HCT116 (cell line): ENCODE data around the gene ARHGAP31. TPM values are rescaled to one million over a fixed set of nuclear protein-coding genes. Genes with fewer than 3 reads are reported as not detected.
"Not testable (repeated sequence)": the region's sequence is repeated elsewhere in the genome, so short reads cannot be mapped to it uniquely, and the experiment has no call there.

Source experiments
- ATAC-seq: fragments of 200-7000 bp; cut with Tn5 transposase; 2 replicates; pipeline ENCODE4 v1.9.1; 2020; ENCODE audit warnings: mild to moderate bottlenecking, moderate library complexity
- BruUV-seq: library from RNA; stranded (reverse); fragments of 400-500 nt; replicated peaks from 2 replicates; lab custom pipeline; 2021; lab: Mats Ljungman, UMichigan
- CTCF ChIA-PET: fragments of 300-600 bp; sonication (Branson Sonifier 250); formaldehyde crosslinking; loops from one replicate; lab custom pipeline; 2021; ENCODE audit warnings: antibody characterized with exemption; lab: Charles Lee
- POLR2A ChIA-PET: fragments of 300-600, 350-600 bp; sonication (Branson Sonifier 250); formaldehyde crosslinking; loops from one replicate; lab custom pipeline; 2021; ENCODE audit warnings: antibody characterized with exemption; lab: Charles Lee
- RAD21 ChIA-PET, 2 experiments: fragments of 300-600 bp; sonication (Branson Sonifier 250); formaldehyde crosslinking; loops; one replicate each; lab custom pipeline; 2023; ENCODE audit warnings: low total read pairs in 2 of 2; ENCODE audit not compliant: uncharacterized antibody in 2 of 2, unreplicated experiment in 2 of 2, low non-redundant PET in 1 of 2; lab: Charles Lee
- DNase-seq: peaks from one replicate; pipeline ENCODE4 v3.0.0-alpha.2; 2010; ENCODE audit warnings: low read depth, low spot score
- H2AFZ ChIP-seq: fragments of 200-600 bp; shearing (Covaris generic), sonication (generic); 2 replicates; pipeline ENCODE4 v1.6.1; 2017; ENCODE audit warnings: low read depth, mixed run types, mixed read lengths, antibody characterized with exemption, low read length; ENCODE audit not compliant: poor library complexity, severe bottlenecking
- H3K27ac ChIP-seq: 2 replicates; pipeline ENCODE4 v1.5.1; 2012; ENCODE audit warnings: low read depth, low read length
- H3K27me3 ChIP-seq: fragments of 200-600 bp; sonication (generic); 2 replicates; pipeline ENCODE4 v1.6.1; 2016; ENCODE audit warnings: mixed run types, low read length, mixed read lengths; ENCODE audit not compliant: insufficient read depth
- H3K36me3 ChIP-seq, 2 experiments: fragments of 200-500 bp in 1 of 2; fragments of 200-600 bp in 1 of 2; sonication (Bioruptor generic) in 1 of 2; sonication (generic) in 1 of 2; 2 replicates each; pipeline versions ENCODE4 v1.5.1 to v1.6.1; 2014 to 2016; ENCODE audit warnings: low read length in 2 of 2, inconsistent platforms in 1 of 2, mixed read lengths in 1 of 2, mixed run types in 1 of 2; ENCODE audit not compliant: insufficient read depth in 2 of 2, control insufficient read depth in 1 of 2
- H3K4me1 ChIP-seq, 2 experiments: fragments of 200-600 bp in 1 of 2; sonication (generic) in 1 of 2; 2 replicates each; pipeline versions ENCODE4 v1.5.1 to v1.6.1; 2012 to 2017; ENCODE audit warnings: low read length in 2 of 2, inconsistent platforms in 1 of 2, mild to moderate bottlenecking in 1 of 2, mixed read lengths in 1 of 2, mixed run types in 1 of 2, moderate library complexity in 1 of 2; ENCODE audit not compliant: insufficient read depth in 2 of 2, control insufficient read depth in 1 of 2
- H3K4me2 ChIP-seq: fragments of 200-600 bp; sonication (generic); 2 replicates; pipeline ENCODE4 v1.6.1; 2017; ENCODE audit warnings: mixed run types, low read length, mixed read lengths
- H3K4me3 ChIP-seq, 2 experiments: fragments of 200-600 bp in 1 of 2; sonication (generic) in 1 of 2; replicated peaks in 1 of 2; 2 replicates each; pipeline ENCODE4 v1.5.1; 2011 to 2016; ENCODE audit warnings: low read length in 2 of 2, control low read depth in 1 of 2, low read depth in 1 of 2, mild to moderate bottlenecking in 1 of 2, mixed read lengths in 1 of 2, mixed run types in 1 of 2
- H3K79me2 ChIP-seq: fragments of 200-600 bp; sonication (generic); 2 replicates; pipeline ENCODE4 v1.6.1; 2017; ENCODE audit warnings: mild to moderate bottlenecking, mixed run types, low read length, moderate library complexity, mixed read lengths; ENCODE audit not compliant: insufficient read depth
- H3K9ac ChIP-seq: fragments of 200-600 bp; sonication (generic); 2 replicates; pipeline ENCODE4 v1.6.1; 2016; ENCODE audit warnings: low read length, mixed read lengths
- H3K9me2 ChIP-seq: fragments of 200-600 bp; sonication (generic), shearing (Covaris generic); 2 replicates; pipeline ENCODE4 v1.6.1; 2017; ENCODE audit warnings: mixed run types, mild to moderate bottlenecking, moderate library complexity; ENCODE audit not compliant: insufficient read depth
- H3K9me3 ChIP-seq, 2 experiments: fragments of 200-500 bp in 1 of 2; fragments of 200-600 bp in 1 of 2; sonication (Bioruptor generic) in 1 of 2; sonication (generic) in 1 of 2; 2 replicates each; pipeline ENCODE4 v1.6.1; 2014 to 2017; ENCODE audit warnings: low read length in 2 of 2, mixed read lengths in 2 of 2, inconsistent platforms in 1 of 2, low read depth in 1 of 2, mild to moderate bottlenecking in 1 of 2, mixed run types in 1 of 2, moderate library complexity in 1 of 2; ENCODE audit not compliant: control insufficient read depth in 1 of 2, insufficient read depth in 1 of 2
- H4K20me1 ChIP-seq: fragments of 200-600 bp; sonication (generic), shearing (Covaris generic); 2 replicates; pipeline ENCODE4 v1.6.1; 2017; ENCODE audit warnings: mixed run types, mild to moderate bottlenecking, moderate library complexity; ENCODE audit not compliant: insufficient read depth
- ATF3 ChIP-seq: IDR thresholded peaks from 2 replicates; pipeline ENCODE4 v1.6.1; 2012
- CBX3 ChIP-seq: IDR thresholded peaks from 2 replicates; pipeline ENCODE4 v1.6.1; 2012; ENCODE audit warnings: low read depth
- CEBPB ChIP-seq: IDR thresholded peaks from 2 replicates; pipeline ENCODE4 v1.6.1; 2012; ENCODE audit warnings: low read depth
- EGR1 ChIP-seq: IDR thresholded peaks from 2 replicates; pipeline ENCODE4 v1.6.1; 2012; ENCODE audit warnings: low read depth
- ELF1 ChIP-seq: IDR thresholded peaks from 2 replicates; pipeline ENCODE4 v1.6.1; 2012; ENCODE audit warnings: low read depth, borderline replicate concordance
- EZH2phosphoT487 ChIP-seq: fragments of 200-600 bp; IDR thresholded peaks from 2 replicates; pipeline ENCODE4 v1.6.1; 2018; ENCODE audit warnings: antibody characterized with exemption, borderline replicate concordance
- POLR2A ChIP-seq: IDR thresholded peaks from 2 replicates; pipeline ENCODE4 v1.7.0; 2011; ENCODE audit warnings: borderline replicate concordance; ENCODE audit not compliant: insufficient read depth, insufficient read length; ENCODE audit errors: extremely low read depth
- POLR2AphosphoS5 ChIP-seq: IDR thresholded peaks from 2 replicates; pipeline ENCODE4 v1.6.1; 2011; ENCODE audit warnings: mild to moderate bottlenecking, low read depth, low read length, moderate library complexity
- RAD21 ChIP-seq: IDR thresholded peaks from 2 replicates; pipeline ENCODE4 v1.6.1; 2012; ENCODE audit warnings: low read depth, mild to moderate bottlenecking
- intact Hi-C: fragments of 100-400 bp; cut with micrococcal nuclease; formaldehyde crosslinking; loops from 2 replicates; pipeline ENCODE4 v1.10.0; 2022
- total RNA-seq: library from RNA; stranded (reverse); gene quantifications from one replicate; pipeline ENCODE4 v1.2.1, GENCODE V29; 2021; ENCODE audit not compliant: unreplicated experiment
- TF ChIP-seq, protein P1 (sequence below): IDR thresholded peaks from 2 replicates; pipeline ENCODE4 v1.6.1; 2011; ENCODE audit warnings: mild to moderate bottlenecking, low read length, moderate library complexity; ENCODE audit not compliant: insufficient replicate concordance; ENCODE audit errors: extremely low read depth
- TF ChIP-seq, protein P2 (sequence below), 3 experiments: fragments of 200-600 bp in 1 of 3; sonication (generic) in 1 of 3; IDR thresholded peaks in 2 of 3; conservative IDR thresholded peaks in 1 of 3; 2 replicates each; pipeline ENCODE4 v1.5.1; 2012 to 2017; ENCODE audit warnings: low read depth in 2 of 3, low read length in 2 of 3, antibody characterized with exemption in 1 of 3, borderline replicate concordance in 1 of 3, control low read depth in 1 of 3, mild to moderate bottlenecking in 1 of 3, mixed read lengths in 1 of 3, mixed run types in 1 of 3, moderate library complexity in 1 of 3; ENCODE audit not compliant: insufficient read depth in 1 of 3
- TF ChIP-seq, protein P3 (sequence below): IDR thresholded peaks from 2 replicates; pipeline ENCODE4 v1.6.1; 2012

Gene ARHGAP31
- total RNA-seq, 1 experiment from 2014 or later: 0.93 TPM

GRCh38 chr3:119367000-119367399 is 72.8 kb downstream of the ARHGAP31 start:
- H3K4me1 ChIP-seq: no peaks in the 10 kb centered on the region
- intact Hi-C loops: no loop called here

GRCh38 chr3:119368298-119368697 is 74.1 kb downstream of the ARHGAP31 start:
- intact Hi-C loops: no loop called here
- no peaks in the 10 kb centered on the region for H3K79me2 ChIP-seq
- DNase-seq (no peak), ATAC-seq (no peak)
- H3K27me3 ChIP-seq: no peaks in the 10 kb centered on the region
- H3K9me3 ChIP-seq: no peaks in the 10 kb centered on the region
- no peak overlapping the region for H3K9ac ChIP-seq
- H3K9me2 ChIP-seq: no peaks in the 10 kb centered on the region
- ChIA-PET RAD21 (no interaction called here), POLR2A (no interaction called here), CTCF (no interaction called here)
- H3K4me3 ChIP-seq: no peak overlapping the region
- no peak overlapping the region for H3K4me2 ChIP-seq
- no peak overlapping the region for H2AFZ ChIP-seq
- BruUV-seq: no TSS peak
- H3K4me1 ChIP-seq: no peaks in the 10 kb centered on the region
- no peaks in the 10 kb centered on the region for H4K20me1 ChIP-seq
- TF ChIP-seq POLR2A: no peak
- no peak for TF ChIP-seq RAD21
- TF ChIP-seq CBX3: no peak
- TF ChIP-seq EZH2phosphoT487: no peak
- TF ChIP-seq, protein P1, sequence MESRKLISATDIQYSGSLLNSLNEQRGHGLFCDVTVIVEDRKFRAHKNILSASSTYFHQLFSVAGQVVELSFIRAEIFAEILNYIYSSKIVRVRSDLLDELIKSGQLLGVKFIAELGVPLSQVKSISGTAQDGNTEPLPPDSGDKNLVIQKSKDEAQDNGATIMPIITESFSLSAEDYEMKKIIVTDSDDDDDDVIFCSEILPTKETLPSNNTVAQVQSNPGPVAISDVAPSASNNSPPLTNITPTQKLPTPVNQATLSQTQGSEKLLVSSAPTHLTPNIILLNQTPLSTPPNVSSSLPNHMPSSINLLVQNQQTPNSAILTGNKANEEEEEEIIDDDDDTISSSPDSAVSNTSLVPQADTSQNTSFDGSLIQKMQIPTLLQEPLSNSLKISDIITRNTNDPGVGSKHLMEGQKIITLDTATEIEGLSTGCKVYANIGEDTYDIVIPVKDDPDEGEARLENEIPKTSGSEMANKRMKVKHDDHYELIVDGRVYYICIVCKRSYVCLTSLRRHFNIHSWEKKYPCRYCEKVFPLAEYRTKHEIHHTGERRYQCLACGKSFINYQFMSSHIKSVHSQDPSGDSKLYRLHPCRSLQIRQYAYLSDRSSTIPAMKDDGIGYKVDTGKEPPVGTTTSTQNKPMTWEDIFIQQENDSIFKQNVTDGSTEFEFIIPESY: no peak
- no peak for TF ChIP-seq EGR1
- no peak for TF ChIP-seq CEBPB
- TF ChIP-seq ELF1: no peak
- H3K36me3 ChIP-seq: no peaks in the 10 kb centered on the region
- H3K27ac ChIP-seq: no peak overlapping the region

More at GRCh38 chr3:119367000-119367399, 72.8 kb downstream of the ARHGAP31 start:
- RAD21 ChIA-PET: no interaction called here
- CTCF ChIA-PET: no interaction called here
- no TSS peak for BruUV-seq
- Histone ChIP-seq H3K27me3 (no peaks in the 10 kb centered on the region), H3K4me2 (no peak overlapping the region), H3K36me3 (no peaks in the 10 kb centered on the region), H3K27ac (no peak overlapping the region), H3K4me3 (no peak overlapping the region), H3K79me2 (no peaks in the 10 kb centered on the region), H3K9me2 (no peaks in the 10 kb centered on the region), H4K20me1 (no peaks in the 10 kb centered on the region), H3K9ac (no peak overlapping the region), H2AFZ (no peak overlapping the region), H3K9me3 (no peaks in the 10 kb centered on the region)
- POLR2A ChIA-PET: no interaction called here
- TF ChIP-seq POLR2AphosphoS5: no peak
- TF ChIP-seq, protein P2, sequence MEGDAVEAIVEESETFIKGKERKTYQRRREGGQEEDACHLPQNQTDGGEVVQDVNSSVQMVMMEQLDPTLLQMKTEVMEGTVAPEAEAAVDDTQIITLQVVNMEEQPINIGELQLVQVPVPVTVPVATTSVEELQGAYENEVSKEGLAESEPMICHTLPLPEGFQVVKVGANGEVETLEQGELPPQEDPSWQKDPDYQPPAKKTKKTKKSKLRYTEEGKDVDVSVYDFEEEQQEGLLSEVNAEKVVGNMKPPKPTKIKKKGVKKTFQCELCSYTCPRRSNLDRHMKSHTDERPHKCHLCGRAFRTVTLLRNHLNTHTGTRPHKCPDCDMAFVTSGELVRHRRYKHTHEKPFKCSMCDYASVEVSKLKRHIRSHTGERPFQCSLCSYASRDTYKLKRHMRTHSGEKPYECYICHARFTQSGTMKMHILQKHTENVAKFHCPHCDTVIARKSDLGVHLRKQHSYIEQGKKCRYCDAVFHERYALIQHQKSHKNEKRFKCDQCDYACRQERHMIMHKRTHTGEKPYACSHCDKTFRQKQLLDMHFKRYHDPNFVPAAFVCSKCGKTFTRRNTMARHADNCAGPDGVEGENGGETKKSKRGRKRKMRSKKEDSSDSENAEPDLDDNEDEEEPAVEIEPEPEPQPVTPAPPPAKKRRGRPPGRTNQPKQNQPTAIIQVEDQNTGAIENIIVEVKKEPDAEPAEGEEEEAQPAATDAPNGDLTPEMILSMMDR (IDR thresholded peaks at IDR 0.05 in 2 of 3, conservative IDR thresholded peaks at IDR 0.05 in 1 of 3; ENCODE audit: borderline replicate concordance in 1 of 3, insufficient read depth in 1 of 3, low read depth in 2 of 3, low read length in 2 of 3): no peak
- no peak for TF ChIP-seq ATF3
- TF ChIP-seq, protein P3, sequence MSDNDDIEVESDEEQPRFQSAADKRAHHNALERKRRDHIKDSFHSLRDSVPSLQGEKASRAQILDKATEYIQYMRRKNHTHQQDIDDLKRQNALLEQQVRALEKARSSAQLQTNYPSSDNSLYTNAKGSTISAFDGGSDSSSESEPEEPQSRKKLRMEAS: no peak
- no peak for DNase-seq
- ATAC-seq: no peak

GRCh38 chr3:119371786-119372185 is 77.6 kb downstream of the ARHGAP31 start:
- H3K79me2 ChIP-seq, H3K9me2 ChIP-seq, POLR2A ChIA-PET, CTCF ChIA-PET, H3K27me3 ChIP-seq, H3K9me3 ChIP-seq, ATAC-seq, H2AFZ ChIP-seq, H3K36me3 ChIP-seq, intact Hi-C loops, H3K9ac ChIP-seq, H3K4me3 ChIP-seq, H3K4me1 ChIP-seq, BruUV-seq, H3K27ac ChIP-seq, H4K20me1 ChIP-seq, DNase-seq, RAD21 ChIA-PET, H3K4me2 ChIP-seq: not testable (repeated sequence)
